Large intestine (tissue), 3 donors: Measurements from ENCODE around the gene TCP1. TPM values are rescaled to one million over a fixed set of nuclear protein-coding genes. Genes with fewer than 3 reads are reported as not detected.
A peak's percentile ranks its signal among the peaks of the same experiment; 100 is the strongest.

ENCODE experiments used
- DNase-seq, 2 donors: peaks; one replicate each; pipeline versions ENCODE4 v3.0.0 to v3.0.0-alpha.2; 2013
- H3K27ac ChIP-seq: one replicate; pipeline ENCODE4 v1.5.1; 2013; ENCODE audit warnings: low read length
- H3K27me3 ChIP-seq: 2 replicates; pipeline ENCODE4 v1.6.1; 2013; ENCODE audit warnings: low read length; ENCODE audit not compliant: control insufficient read depth, insufficient read depth
- H3K36me3 ChIP-seq: 2 replicates; pipeline ENCODE4 v1.6.1; 2013; ENCODE audit warnings: low read length; ENCODE audit not compliant: control insufficient read depth, insufficient read depth
- H3K4me1 ChIP-seq: one replicate; pipeline ENCODE4 v1.6.1; 2013; ENCODE audit warnings: low read length; ENCODE audit not compliant: control insufficient read depth, insufficient read depth
- H3K4me3 ChIP-seq: one replicate; pipeline ENCODE4 v1.5.1; 2013; ENCODE audit warnings: low read length
- H3K9me3 ChIP-seq: one replicate; pipeline ENCODE4 v1.6.1; 2013; ENCODE audit warnings: mild to moderate bottlenecking, low read depth, low read length, moderate library complexity; ENCODE audit not compliant: control insufficient read depth
- WGBS: methylation state at CpG from one replicate; pipeline ENCODE4 v1.1.5; 2013; ENCODE audit warnings: low lambda C conversion rate; ENCODE audit not compliant: insufficient coverage; 5-methylcytosine and 5-hydroxymethylcytosine counted together
- polyA plus RNA-seq: library from polyadenylated mRNA; unstranded; fragments of 120-200 nt; gene quantifications from one replicate; pipeline ENCODE4 v1.2.1, GENCODE V29; 2013

Gene TCP1
- polyA plus RNA-seq, 1 donor: 199 TPM

GRCh38 chr6:159778542-159779103 lies 10.8 kb downstream of the TCP1 start:
- Histone ChIP-seq H3K27ac (peak overlapping the region; percentile 44), H3K36me3 (peaks cover 80% of the 10 kb centered on the region), H3K27me3 (no peaks in the 10 kb centered on the region), H3K4me1 (peaks cover 20% of the 10 kb centered on the region), H3K9me3 (no peaks in the 10 kb centered on the region), H3K4me3 (no peak overlapping the region)
- no CpG with 5 or more reads among the region's 3 CpGs for WGBS
- DNase-seq: peak in 1 of 2 donors; percentile 62

- H3K9me3 ChIP-seq: no peaks in the 10 kb centered on the region
- peak overlapping the region; percentile 46 for H3K27ac ChIP-seq
- H3K27me3 ChIP-seq: no peaks in the 10 kb centered on the region
- WGBS: no CpG with 5 or more reads among the region's 1 CpG
- H3K4me1 ChIP-seq: peaks cover 20% of the 10 kb centered on the region
- H3K36me3 ChIP-seq: peaks cover 77% of the 10 kb centered on the region
- H3K4me3 ChIP-seq: no peak overlapping the region
- no peak for DNase-seq
Measured at GRCh38 chr6:159778131-159778530, 11.3 kb downstream of the TCP1 start.

- H3K4me1 ChIP-seq: peaks cover 20% of the 10 kb centered on the region
- H3K27ac ChIP-seq: peak overlapping the region; percentile 46
- WGBS: 51% methylated on average over 2 of the region's 7 CpGs
- no peaks in the 10 kb centered on the region for H3K27me3 ChIP-seq
- peaks cover 72% of the 10 kb centered on the region for H3K36me3 ChIP-seq
- H3K9me3 ChIP-seq: no peaks in the 10 kb centered on the region
- no peak overlapping the region for H3K4me3 ChIP-seq
- DNase-seq: peak in 1 of 2 donors; percentile 62
Measured at GRCh38 chr6:159777240-159777904, 12.0 kb downstream of the TCP1 start.

GRCh38 chr6:159772196-159772595 lies 17.2 kb downstream of the TCP1 start:
- DNase-seq: no peak
- Histone ChIP-seq H3K27me3 (no peaks in the 10 kb centered on the region), H3K4me3 (no peak overlapping the region), H3K36me3 (peaks cover 54% of the 10 kb centered on the region), H3K4me1 (peaks cover 6% of the 10 kb centered on the region), H3K27ac (no peak overlapping the region), H3K9me3 (no peaks in the 10 kb centered on the region)
- WGBS: 0% methylated on average over 1 of the region's 1 CpG

- no peak for DNase-seq
- Histone ChIP-seq H3K9me3 (no peaks in the 10 kb centered on the region), H3K36me3 (peaks cover 45% of the 10 kb centered on the region), H3K27me3 (no peaks in the 10 kb centered on the region), H3K4me3 (no peak overlapping the region), H3K27ac (no peak overlapping the region), H3K4me1 (no peaks in the 10 kb centered on the region)
Measured at GRCh38 chr6:159769470-159769869, 19.9 kb downstream of the TCP1 start.

GRCh38 chr6:159766906-159767305 lies 22.5 kb downstream of the TCP1 start:
- no peak overlapping the region for H3K4me3 ChIP-seq
- DNase-seq: no peak
- H3K27ac ChIP-seq: no peak overlapping the region
- H3K4me1 ChIP-seq: peaks cover 8% of the 10 kb centered on the region
- peaks cover 51% of the 10 kb centered on the region for H3K36me3 ChIP-seq
- H3K27me3 ChIP-seq: no peaks in the 10 kb centered on the region
- no peaks in the 10 kb centered on the region for H3K9me3 ChIP-seq

- no peaks in the 10 kb centered on the region for H3K9me3 ChIP-seq
- peaks cover 39% of the 10 kb centered on the region for H3K36me3 ChIP-seq
- peak overlapping the region; percentile 98 for H3K27ac ChIP-seq
- peak overlapping the region; percentile 97 for H3K4me3 ChIP-seq
- H3K27me3 ChIP-seq: no peaks in the 10 kb centered on the region
- peak in 1 of 2 donors; percentile 11 for DNase-seq
- H3K4me1 ChIP-seq: peaks cover 11% of the 10 kb centered on the region
- no CpG with 5 or more reads among the region's 16 CpGs for WGBS
Measured at GRCh38 chr6:159762681-159763293, 26.6 kb downstream of the TCP1 start.

- Histone ChIP-seq H3K27ac (peak within 1 kb of the TSS; percentile 98), H3K4me3 (peak within 1 kb of the TSS; percentile 97), H3K36me3 (peaks cover 36% of the 10 kb centered on the region), H3K9me3 (no peaks in the 10 kb centered on the region), H3K27me3 (no peaks in the 10 kb centered on the region), H3K4me1 (peaks cover 11% of the 10 kb centered on the region)
- DNase-seq: peak; percentile 93 to 94
- no CpG with 5 or more reads among the region's 76 CpGs for WGBS
Measured at GRCh38 chr6:159761873-159762680, 27.3 kb downstream of the TCP1 start, which contains the start of gene ACAT2. Gene ACAT2 (plus strand): TSS chr6:159762045. CDS start chr6:159762088, 43 bp downstream.

GRCh38 chr6:159761129-159761872 lies 28.1 kb downstream of the TCP1 start:
- Histone ChIP-seq H3K27me3 (no peaks in the 10 kb centered on the region), H3K4me3 (peak overlapping the region; percentile 97), H3K9me3 (no peaks in the 10 kb centered on the region), H3K4me1 (peaks cover 11% of the 10 kb centered on the region), H3K36me3 (peaks cover 35% of the 10 kb centered on the region), H3K27ac (peak overlapping the region; percentile 98)
- 14% methylated on average over 1 of the region's 45 CpGs for WGBS
- peak; percentile 14 to 56 for DNase-seq

GRCh38 chr6:159760602-159761057 lies 28.8 kb downstream of the TCP1 start:
- Histone ChIP-seq H3K9me3 (no peaks in the 10 kb centered on the region), H3K27me3 (no peaks in the 10 kb centered on the region), H3K4me1 (peaks cover 11% of the 10 kb centered on the region), H3K4me3 (peak overlapping the region; percentile 97), H3K27ac (peak overlapping the region; percentile 98), H3K36me3 (peaks cover 38% of the 10 kb centered on the region)
- no peak for DNase-seq
- no CpG with 5 or more reads among the region's 3 CpGs for WGBS
